HEK293T (cell line): ENCODE data around the gene CELSR2.
"Not testable (repeated sequence)": the region's sequence is repeated elsewhere in the genome, so short reads cannot be mapped to it uniquely, and the experiment has no call there.

Experiments used
- CTCF ChIA-PET: fragments of 350-600 bp; formaldehyde crosslinking; extraction: SDS; loops from one replicate; lab custom pipeline; 2021; ENCODE audit warnings: antibody characterized with exemption, inconsistent platforms; lab: Yijun Ruan, JAX
- POLR2A ChIA-PET: fragments of 350-600 bp; formaldehyde crosslinking; extraction: SDS; loops from one replicate; lab custom pipeline; 2020; ENCODE audit warnings: antibody characterized with exemption, inconsistent platforms; lab: Yijun Ruan, JAX
- DNase-seq: peaks from one replicate; pipeline ENCODE4 v3.0.0; 2012; ENCODE audit warnings: mixed read lengths; ENCODE audit errors: extremely low spot score
- ARNT ChIP-seq: fragments of 450-650 bp; IDR thresholded peaks from 2 replicates; pipeline ENCODE4 v1.6.1; 2017; ENCODE audit warnings: mild to moderate bottlenecking
- BHLHE40 ChIP-seq: fragments of 450-650 bp; IDR thresholded peaks from 2 replicates; pipeline ENCODE4 v1.6.1; 2016; ENCODE audit warnings: mild to moderate bottlenecking, moderate library complexity, borderline replicate concordance
- CTBP1 ChIP-seq: fragments of 450-650 bp; IDR thresholded peaks from 2 replicates; pipeline ENCODE4 v1.6.1; 2016; ENCODE audit warnings: borderline replicate concordance
- ELF4 ChIP-seq: fragments of 450-650 bp; IDR thresholded peaks from 2 replicates; pipeline ENCODE4 v1.6.1; 2017; ENCODE audit warnings: antibody characterized with exemption
- FOXA1 ChIP-seq: fragments of 450-650 bp; IDR thresholded peaks from 2 replicates; pipeline ENCODE4 v1.6.1; 2016; ENCODE audit warnings: mild to moderate bottlenecking
- FOXK2 ChIP-seq: fragments of 450-650 bp; IDR thresholded peaks from 2 replicates; pipeline ENCODE4 v1.6.1; 2016; ENCODE audit warnings: mild to moderate bottlenecking
- FOXM1 ChIP-seq: fragments of 450-650 bp; IDR thresholded peaks from 2 replicates; pipeline ENCODE4 v1.6.1; 2017; ENCODE audit warnings: mild to moderate bottlenecking, borderline replicate concordance
- HDGF ChIP-seq: fragments of 450-650 bp; IDR thresholded peaks from 2 replicates; pipeline ENCODE4 v1.6.1; 2017; ENCODE audit warnings: antibody characterized with exemption, borderline replicate concordance
- L3MBTL2 ChIP-seq: fragments of 450-650 bp; conservative IDR thresholded peaks from 2 replicates; pipeline ENCODE4 v1.6.1; 2016; ENCODE audit warnings: mild to moderate bottlenecking
- LEF1 ChIP-seq: fragments of 450-650 bp; IDR thresholded peaks from 2 replicates; pipeline ENCODE4 v1.6.1; 2017; ENCODE audit warnings: mild to moderate bottlenecking, borderline replicate concordance
- NFRKB ChIP-seq: fragments of 450-650 bp; IDR thresholded peaks from 2 replicates; pipeline ENCODE4 v1.6.1; 2016; ENCODE audit warnings: mild to moderate bottlenecking, moderate library complexity
- SP1 ChIP-seq: fragments of 450-650 bp; IDR thresholded peaks from 2 replicates; pipeline ENCODE4 v1.6.1; 2017
- SUZ12 ChIP-seq: fragments of 450-650 bp; IDR thresholded peaks from 2 replicates; pipeline ENCODE4 v1.6.1; 2016; ENCODE audit warnings: mild to moderate bottlenecking
- TARDBP ChIP-seq: fragments of 450-650 bp; IDR thresholded peaks from 2 replicates; pipeline ENCODE4 v1.6.1; 2016
- ZNF384 ChIP-seq: fragments of 450-650 bp; IDR thresholded peaks from 2 replicates; pipeline ENCODE4 v1.6.1; 2016
- TF ChIP-seq, protein P1 (sequence below): fragments of 450-650 bp; IDR thresholded peaks from 2 replicates; pipeline ENCODE4 v1.6.1; 2016

The CELSR2 gene

DNA sequence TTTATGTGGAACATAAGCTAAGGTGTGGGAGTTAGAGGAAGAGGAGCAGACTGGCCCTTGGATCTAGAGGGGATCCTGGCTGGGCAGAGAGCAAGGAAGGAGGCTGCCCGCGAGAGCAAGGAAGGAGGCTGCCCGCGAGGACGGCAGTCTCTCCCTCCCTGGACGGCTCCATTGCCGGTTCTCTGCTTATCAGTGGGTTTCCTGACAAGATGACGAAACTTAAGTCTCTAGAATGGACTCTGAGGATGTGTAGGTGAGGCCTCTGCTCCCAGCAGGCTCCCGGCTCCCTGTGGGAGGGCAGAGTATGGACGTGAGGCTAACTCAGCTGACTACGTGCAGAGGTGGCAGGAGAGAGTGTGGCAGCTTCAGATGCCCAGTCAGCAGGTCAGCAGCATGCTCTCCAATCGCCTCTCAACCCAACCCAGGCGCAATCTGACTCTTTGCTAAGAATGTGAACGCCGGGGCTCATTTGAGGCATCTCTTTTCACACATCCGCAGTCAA lies 51.4 kb downstream of the CELSR2 start:
- ChIA-PET CTCF (no interaction called here), POLR2A (no interaction called here)
- no peak for DNase-seq
- TF ChIP-seq CTBP1 (no peak), FOXA1 (no peak), SP1 (no peak), ZNF384 (no peak), FOXK2 (no peak), LEF1 (no peak), FOXM1 (no peak), BHLHE40 (no peak), L3MBTL2 (no peak), TARDBP (no peak), ARNT (no peak), ELF4 (no peak)
- TF ChIP-seq, protein P1, sequence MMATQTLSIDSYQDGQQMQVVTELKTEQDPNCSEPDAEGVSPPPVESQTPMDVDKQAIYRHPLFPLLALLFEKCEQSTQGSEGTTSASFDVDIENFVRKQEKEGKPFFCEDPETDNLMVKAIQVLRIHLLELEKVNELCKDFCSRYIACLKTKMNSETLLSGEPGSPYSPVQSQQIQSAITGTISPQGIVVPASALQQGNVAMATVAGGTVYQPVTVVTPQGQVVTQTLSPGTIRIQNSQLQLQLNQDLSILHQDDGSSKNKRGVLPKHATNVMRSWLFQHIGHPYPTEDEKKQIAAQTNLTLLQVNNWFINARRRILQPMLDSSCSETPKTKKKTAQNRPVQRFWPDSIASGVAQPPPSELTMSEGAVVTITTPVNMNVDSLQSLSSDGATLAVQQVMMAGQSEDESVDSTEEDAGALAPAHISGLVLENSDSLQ = no peak

GRCh38 chr1:109301874-109302273 lies 52.5 kb downstream of the CELSR2 start:
- CTCF ChIA-PET = no interaction called here
- DNase-seq = no peak
- POLR2A ChIA-PET = no interaction called here
- TF ChIP-seq CTBP1 (no peak), LEF1 (no peak), FOXM1 (no peak), ZNF384 (no peak), SP1 (no peak), FOXA1 (no peak), L3MBTL2 (no peak), ARNT (no peak), BHLHE40 (no peak), HDGF (no peak), FOXK2 (no peak), SUZ12 (no peak), ELF4 (no peak), NFRKB (no peak), TARDBP (no peak)
- TF ChIP-seq, protein P1 = no peak

DNA sequence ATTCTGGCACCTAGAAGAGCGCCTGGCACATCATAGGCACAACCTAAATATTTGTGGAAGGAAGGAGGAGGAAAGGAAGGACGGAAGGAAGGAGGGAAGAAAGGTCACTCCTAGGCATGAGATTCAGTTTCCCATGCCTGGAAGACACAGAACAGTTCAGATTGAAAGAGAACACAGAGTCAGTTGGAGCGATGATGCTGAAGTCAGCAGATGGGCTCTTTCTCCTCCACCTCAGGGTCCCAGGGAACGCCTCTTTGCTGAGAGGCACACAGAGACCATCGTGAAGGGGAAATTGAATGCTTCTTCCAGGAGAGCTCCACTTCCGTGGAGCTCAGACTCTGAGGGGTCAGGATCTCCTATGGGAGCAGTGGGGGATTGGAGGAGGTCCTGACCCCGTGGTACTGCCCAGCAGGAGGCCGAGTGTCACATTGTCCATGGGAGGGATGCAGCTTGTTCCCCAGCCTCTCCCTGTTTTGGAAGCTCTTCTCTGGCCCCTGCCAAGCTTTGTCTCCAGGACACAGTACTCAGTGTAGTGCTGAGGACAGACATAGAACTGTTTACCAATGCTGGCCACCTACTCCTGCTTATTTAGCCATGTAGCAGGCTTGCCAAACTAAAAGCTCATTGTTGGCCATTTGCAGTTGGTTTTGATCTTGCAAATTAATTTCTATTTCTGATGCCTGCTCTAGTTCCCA lies 55.0 kb downstream of the CELSR2 start:
- DNase-seq = no peak
- ChIA-PET CTCF (no interaction called here), POLR2A (interaction anchor here (0.6 to 1.1 kb wide), 2 partner anchors 14 to 21 kb away, joined by 3 to 5 read pairs; partner anchors contain the start of gene PSRC1)
- TF ChIP-seq BHLHE40 (no peak), FOXM1 (no peak), NFRKB (no peak), LEF1 (no peak), ELF4 (no peak), ZNF384 (no peak), TARDBP (no peak), HDGF (no peak), ARNT (no peak), CTBP1 (no peak), L3MBTL2 (no peak), FOXA1 (no peak), FOXK2 (no peak), SUZ12 (no peak), SP1 (no peak)
- TF ChIP-seq, protein P1 = no peak

- POLR2A ChIA-PET = not testable (repeated sequence)
- CTCF ChIA-PET = interaction anchor here (1.4 kb wide), 1 partner anchor 226 kb away, joined by 4 read pairs; no protein-coding TSS in a partner anchor
These were observed 56.7 kb downstream of the CELSR2 start for GRCh38 chr1:109305991-109306390.

DNA sequence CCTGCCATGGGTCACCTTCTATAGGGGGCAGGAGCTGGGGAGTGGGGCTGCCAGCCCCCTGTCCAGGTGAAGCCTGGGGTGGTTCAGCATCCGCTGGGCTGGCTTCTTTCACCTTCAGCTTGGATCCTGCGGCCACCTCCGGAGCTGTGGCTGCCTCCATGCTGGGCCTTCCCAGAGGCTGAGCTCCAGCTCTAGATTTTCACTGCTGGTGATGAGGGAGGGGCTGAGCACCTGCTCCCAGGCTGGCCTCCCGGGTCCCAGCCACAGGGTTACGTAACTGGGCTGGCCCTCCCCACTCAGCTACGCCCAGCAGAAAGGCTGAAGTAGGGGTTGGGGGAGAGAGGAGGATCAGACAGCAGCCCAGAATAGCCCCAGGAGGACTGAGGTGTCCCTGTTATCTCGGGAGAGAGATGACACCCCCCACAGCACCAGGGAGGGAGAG lies 57.5 kb downstream of the CELSR2 start, which contains the start of gene MYBPHL:
Gene MYBPHL (minus strand): TSS at position 180 of the 442 bp plus-strand sequence. CDS start 20 bp downstream, at position 160.
- ChIA-PET POLR2A (interaction anchor here (0.7 to 1.4 kb wide), 2 partner anchors 11 to 24 kb away, joined by 3 to 5 read pairs; partner anchors contain the start of gene PSRC1), CTCF (interaction anchor here (0.6 to 1.4 kb wide), 2 partner anchors 225 to 654 kb away, joined by 4 to 5 read pairs; no protein-coding TSS in a partner anchor)
- TF ChIP-seq, protein P1 = no peak
- TF ChIP-seq NFRKB = no peak
- no peak for DNase-seq

More at GRCh38 chr1:109305991-109306390, 56.7 kb downstream of the CELSR2 start:
- not testable (repeated sequence) for DNase-seq
